Small intestine (tissue), 7 donors: ENCODE data around the gene KCNK6. TPM values are rescaled to one million over a fixed set of nuclear protein-coding genes. Genes with fewer than 3 reads are reported as not detected.

Experiments used
- DNase-seq, 2 donors: peaks; one replicate each; pipeline versions ENCODE4 v3.0.0 to v3.0.0-alpha.2; 2013
- FAIRE-seq: peaks from 2 replicates; lab custom pipeline; 2012; peaks lifted over from hg19 to GRCh38; lab: Jason Lieb, UNC
- H3K27ac ChIP-seq, 3 donors: one replicate each; pipeline ENCODE4 v1.5.1; 2013; ENCODE audit warnings: low read length in 2 of 3, mild to moderate bottlenecking in 2 of 3, control low read depth in 1 of 3, inconsistent platforms in 1 of 3, low read depth in 1 of 3, moderate library complexity in 1 of 3
- H3K27me3 ChIP-seq, 3 donors: one replicate each; pipeline ENCODE4 v1.6.1; 2013; ENCODE audit warnings: low read length in 3 of 3, inconsistent platforms in 1 of 3; ENCODE audit not compliant: control insufficient read depth in 3 of 3, insufficient read depth in 3 of 3
- H3K36me3 ChIP-seq, 3 donors: one replicate each; pipeline ENCODE4 v1.6.1; 2013; ENCODE audit warnings: low read length in 3 of 3, inconsistent platforms in 1 of 3, low read depth in 1 of 3, mild to moderate bottlenecking in 1 of 3, moderate library complexity in 1 of 3; ENCODE audit not compliant: control insufficient read depth in 3 of 3, insufficient read depth in 2 of 3
- H3K4me1 ChIP-seq, 3 donors: one replicate each; pipeline ENCODE4 v1.6.1; 2013; ENCODE audit warnings: low read length in 2 of 3, inconsistent platforms in 1 of 3, low read depth in 1 of 3, mild to moderate bottlenecking in 1 of 3, moderate library complexity in 1 of 3; ENCODE audit not compliant: control insufficient read depth in 3 of 3, insufficient read depth in 2 of 3
- H3K4me3 ChIP-seq, 3 donors: one replicate each; pipeline ENCODE4 v1.5.1; 2013; ENCODE audit warnings: low read length in 3 of 3, control low read depth in 1 of 3, inconsistent platforms in 1 of 3, low read depth in 1 of 3, mild to moderate bottlenecking in 1 of 3, moderate library complexity in 1 of 3
- H3K9me3 ChIP-seq, 2 donors: one replicate each; pipeline ENCODE4 v1.6.1; 2013; ENCODE audit warnings: low read depth in 1 of 2, low read length in 1 of 2; ENCODE audit not compliant: control insufficient read depth in 2 of 2, insufficient read depth in 1 of 2
- WGBS, 3 donors: extraction: QIAGEN DNeasy Blood & Tissue Kit; methylation state at CpG; one replicate each; pipeline ENCODE4 v1.1.7; 2013; 5-methylcytosine and 5-hydroxymethylcytosine counted together
- polyA plus RNA-seq, 4 donors: library from polyadenylated mRNA; stranded (reverse) in 3 of 4; unstranded in 1 of 4; fragments of 200-250 nt in 3 of 4; fragments of 120-200 nt in 1 of 4; gene quantifications; one replicate each; pipeline versions ENCODE4 v1.2.1 to v1.2.3, GENCODE V29; 2013
- donor health status: healthy with polysubstance abuse.
- donor health status: control.
- donor health status: control.
- donor health status: Bipolar disorder and iron deficiency.
- donor health status: healthy.

Gene KCNK6
- polyA plus RNA-seq, 4 donors: 2.7 to 7.5 (median 4.0) TPM

- no peaks in the 10 kb centered on the region for H3K9me3 ChIP-seq
- DNase-seq (no peak), FAIRE-seq (no peak)
- H3K4me1 ChIP-seq: peaks cover 2 to 17% (median 2%) of the 10 kb centered on the region in 3 donors
- WGBS, 3 donors: 54 to 61% (median 54%) methylated on average over 2 of the region's 2 CpGs
- H3K4me3 ChIP-seq: no peak overlapping the region
- no peaks in the 10 kb centered on the region for H3K27me3 ChIP-seq
- no peak overlapping the region for H3K27ac ChIP-seq
- peaks cover 0 to 62% (median 0%) of the 10 kb centered on the region in 3 donors for H3K36me3 ChIP-seq
Measured at GRCh38 chr19:38278751-38279150, 40.9 kb upstream of the KCNK6 start.

- no peak overlapping the region for H3K4me3 ChIP-seq
- DNase-seq (no peak), FAIRE-seq (no peak)
- H3K27me3 ChIP-seq: no peaks in the 10 kb centered on the region
- no peak overlapping the region for H3K27ac ChIP-seq
- WGBS, 3 donors: 72 to 74% (median 74%) methylated on average over 17 of the region's 17 CpGs
- H3K4me1 ChIP-seq: peaks cover 0 to 5% (median 2%) of the 10 kb centered on the region in 3 donors
- H3K9me3 ChIP-seq: no peaks in the 10 kb centered on the region
- peaks cover 0 to 70% (median 4%) of the 10 kb centered on the region in 3 donors for H3K36me3 ChIP-seq
Measured at GRCh38 chr19:38280030-38280921, 39.4 kb upstream of the KCNK6 start.

GRCh38 chr19:38281811-38282566 lies 37.7 kb upstream of the KCNK6 start:
- Histone ChIP-seq H3K4me3 (no peak overlapping the region), H3K4me1 (peaks cover 0 to 5% (median 2%) of the 10 kb centered on the region in 3 donors), H3K27me3 (no peaks in the 10 kb centered on the region), H3K9me3 (no peaks in the 10 kb centered on the region), H3K27ac (no peak overlapping the region), H3K36me3 (peaks cover 3 to 77% (median 4%) of the 10 kb centered on the region in 3 donors)
- no peak for DNase-seq
- FAIRE-seq: no peak
- WGBS, 3 donors: 53 to 66% (median 54%) methylated on average over 7 of the region's 7 CpGs

- no peaks in the 10 kb centered on the region for H3K27me3 ChIP-seq
- peaks cover 3 to 86% (median 4%) of the 10 kb centered on the region in 3 donors for H3K36me3 ChIP-seq
- FAIRE-seq (no peak), DNase-seq (no peak)
- H3K27ac ChIP-seq: no peak overlapping the region
- H3K4me3 ChIP-seq: no peak overlapping the region
- no peaks in the 10 kb centered on the region for H3K9me3 ChIP-seq
- 86 to 91% (median 90%) methylated on average over 8 of the region's 8 CpGs for WGBS, 3 donors
- peaks cover 0 to 5% (median 0%) of the 10 kb centered on the region in 3 donors for H3K4me1 ChIP-seq
Measured at GRCh38 chr19:38283271-38283670, 36.4 kb upstream of the KCNK6 start.

- FAIRE-seq: no peak
Measured at GRCh38 chr19:38284422-38284821, 35.2 kb upstream of the KCNK6 start.

GRCh38 chr19:38285567-38285966 lies 34.1 kb upstream of the KCNK6 start:
- Histone ChIP-seq H3K27me3 (no peaks in the 10 kb centered on the region), H3K27ac (no peak overlapping the region), H3K9me3 (no peaks in the 10 kb centered on the region), H3K36me3 (peaks cover 3 to 90% (median 12%) of the 10 kb centered on the region in 3 donors), H3K4me3 (no peak overlapping the region), H3K4me1 (peaks cover 0 to 5% (median 0%) of the 10 kb centered on the region in 3 donors)
- WGBS, 3 donors: 85 to 93% (median 90%) methylated on average over 5 of the region's 5 CpGs
- FAIRE-seq: no peak
- no peak for DNase-seq

More at GRCh38 chr19:38284422-38284821, 35.2 kb upstream of the KCNK6 start:
- no peak overlapping the region for H3K4me3 ChIP-seq
- no peak overlapping the region for H3K27ac ChIP-seq
- H3K4me1 ChIP-seq: peaks cover 0 to 5% (median 0%) of the 10 kb centered on the region in 3 donors
- peaks cover 3 to 90% (median 4%) of the 10 kb centered on the region in 3 donors for H3K36me3 ChIP-seq
- DNase-seq: no peak
- WGBS, 3 donors: 66 to 86% (median 79%) methylated on average over 7 of the region's 7 CpGs
- H3K27me3 ChIP-seq: no peaks in the 10 kb centered on the region
- no peaks in the 10 kb centered on the region for H3K9me3 ChIP-seq

- H3K27ac ChIP-seq: no peak overlapping the region
- no peaks in the 10 kb centered on the region for H3K27me3 ChIP-seq
- no peak overlapping the region for H3K4me3 ChIP-seq
- H3K9me3 ChIP-seq: no peaks in the 10 kb centered on the region
- no peaks in the 10 kb centered on the region for H3K4me1 ChIP-seq
- 75 to 81% (median 77%) methylated on average over 9 of the region's 9 CpGs for WGBS, 3 donors
- H3K36me3 ChIP-seq: peaks cover 3 to 96% (median 22%) of the 10 kb centered on the region in 3 donors
- no peak for DNase-seq
- no peak for FAIRE-seq
Measured at GRCh38 chr19:38287604-38288003, 32.0 kb upstream of the KCNK6 start.

- DNase-seq: no peak
- H3K36me3 ChIP-seq: peaks cover 3 to 96% (median 23%) of the 10 kb centered on the region in 3 donors
- no peak for FAIRE-seq
- no peaks in the 10 kb centered on the region for H3K27me3 ChIP-seq
- no peak overlapping the region for H3K4me3 ChIP-seq
- WGBS, 3 donors: 82 to 88% (median 87%) methylated on average over 15 to 16 of the region's 16 CpGs
- no peaks in the 10 kb centered on the region for H3K9me3 ChIP-seq
- H3K27ac ChIP-seq: no peak overlapping the region
- H3K4me1 ChIP-seq: no peaks in the 10 kb centered on the region
Measured at GRCh38 chr19:38288123-38288855, 31.4 kb upstream of the KCNK6 start.
